GM10248 (cell line): ENCODE data around the gene SLC1A2.

Experiments
- CTCF ChIA-PET: fragments of 300-600 bp; sonication (Branson Sonifier 250); formaldehyde crosslinking; extraction: SDS; loops from one replicate; lab custom pipeline; 2021; ENCODE audit warnings: antibody characterized with exemption; lab: Yijun Ruan, JAX
- POLR2A ChIA-PET: fragments of 350-650 bp; sonication (Branson Sonifier 250); formaldehyde crosslinking; extraction: SDS; loops from one replicate; lab custom pipeline; 2020; ENCODE audit warnings: antibody characterized with exemption; lab: Yijun Ruan, JAX
- DNase-seq: peaks from one replicate; pipeline ENCODE4 v3.0.0; 2012; ENCODE audit errors: extremely low spot score
- CTCF ChIP-seq: IDR thresholded peaks from 2 replicates; pipeline ENCODE4 v1.5.1; 2012; ENCODE audit warnings: mild to moderate bottlenecking, low read depth; ENCODE audit errors: extremely low read depth, missing control alignments, control extremely low read depth

The SLC1A2 gene

DNA sequence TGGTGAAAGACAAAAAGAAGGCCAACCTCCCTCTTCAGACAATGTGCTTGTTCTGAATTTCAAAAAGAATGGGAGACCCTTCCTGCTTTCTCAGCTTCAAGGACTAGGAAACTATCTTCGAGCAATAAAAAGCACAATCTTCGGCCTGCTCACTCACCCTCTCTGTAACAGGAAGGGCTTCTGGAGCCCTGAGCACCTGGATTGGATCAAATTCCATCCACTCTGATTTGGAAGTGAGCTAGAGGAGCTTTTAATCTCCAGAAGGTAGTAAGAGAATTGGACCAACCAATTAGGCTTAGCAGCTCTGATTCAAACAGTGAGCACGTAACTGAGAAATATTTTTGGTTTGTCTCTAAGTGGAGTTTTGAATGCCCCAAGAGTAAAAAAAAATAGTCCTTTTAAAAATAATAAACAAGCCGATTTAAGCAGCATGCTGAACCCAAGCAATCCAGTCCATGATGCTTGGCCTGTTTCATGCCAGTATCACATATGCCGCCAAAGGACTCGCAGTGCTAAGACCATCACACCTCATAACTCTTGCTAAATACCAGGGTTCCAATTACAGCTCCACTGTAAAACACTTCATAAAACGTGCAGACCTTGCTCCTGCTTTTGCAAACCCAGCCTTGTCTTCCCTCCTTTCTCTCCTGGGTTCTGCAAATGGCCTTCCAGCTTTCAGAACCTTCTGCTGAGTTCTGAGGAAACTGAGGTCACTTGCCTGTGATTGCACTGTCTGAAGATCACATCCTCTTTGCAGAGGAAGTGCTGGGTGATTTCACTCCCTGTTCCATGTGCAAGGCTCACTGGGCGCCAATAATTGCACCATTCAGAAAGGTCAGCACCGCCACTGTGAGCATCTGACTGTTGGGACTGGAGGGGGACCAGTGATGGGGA lies 74.4 kb downstream of the SLC1A2 start:
- CTCF ChIA-PET, result interaction anchor here (1.1 to 3.1 kb wide), 4 partner anchors 16 to 47 kb away, joined by 3 to 11 read pairs (median 5); no protein-coding TSS in a partner anchor
- DNase-seq, result peak; percentile 22
- no peak for TF ChIP-seq CTCF
- POLR2A ChIA-PET, result no interaction called here

- CTCF ChIA-PET, result interaction anchor here (1.4 kb wide), 1 partner anchor 13 kb away, joined by 3 read pairs; no protein-coding TSS in a partner anchor
- POLR2A ChIA-PET, result no interaction called here
- no peak for TF ChIP-seq CTCF
- DNase-seq, result no peak
These were observed 76.2 kb downstream of the SLC1A2 start for GRCh38 chr11:35343033-35343598.

- CTCF ChIA-PET, result interaction anchor here (0.6 to 1.5 kb wide), 4 partner anchors 10 to 87 kb away, joined by 3 read pairs; no protein-coding TSS in a partner anchor
- POLR2A ChIA-PET, result no interaction called here
- no peak for DNase-seq
- TF ChIP-seq CTCF, result no peak
These were observed 78.6 kb downstream of the SLC1A2 start for GRCh38 chr11:35340715-35341114.

GRCh38 chr11:35340071-35340470 lies 79.3 kb downstream of the SLC1A2 start:
- ChIA-PET CTCF (interaction anchor here (0.6 to 2.0 kb wide), 8 partner anchors 9 to 415 kb away, joined by 3 to 7 read pairs (median 3); no protein-coding TSS in a partner anchor), POLR2A (no interaction called here)
- TF ChIP-seq CTCF, result no peak
- DNase-seq, result no peak

DNA sequence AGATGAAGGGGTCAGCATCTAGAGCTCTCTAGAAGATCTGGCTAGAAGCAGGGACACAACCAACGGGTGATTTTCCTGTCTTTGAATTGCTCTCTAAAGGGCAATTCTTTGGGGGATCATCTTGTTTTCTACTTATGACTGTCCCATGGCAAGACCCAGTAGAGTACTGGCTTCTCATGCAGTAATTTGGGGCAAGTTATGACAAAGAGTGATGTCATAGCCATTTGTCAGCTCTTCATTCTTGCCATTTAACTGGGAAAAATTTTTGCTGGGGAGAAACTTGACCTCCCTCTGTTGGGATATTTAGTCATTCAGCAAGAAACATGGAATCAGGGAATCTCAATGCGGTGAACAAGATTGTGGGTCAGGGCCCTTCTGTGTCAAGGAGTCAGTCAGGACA lies 80.4 kb downstream of the SLC1A2 start:
- POLR2A ChIA-PET, result no interaction called here
- TF ChIP-seq CTCF, result no peak
- no peak for DNase-seq
- CTCF ChIA-PET, result interaction anchor here (0.8 to 2.0 kb wide), 7 partner anchors 8 to 414 kb away, joined by 3 to 7 read pairs (median 4); no protein-coding TSS in a partner anchor

- POLR2A ChIA-PET, result no interaction called here
- TF ChIP-seq CTCF, result no peak
These were observed 81.4 kb downstream of the SLC1A2 start for GRCh38 chr11:35337914-35338305.

More at GRCh38 chr11:35337914-35338305, 81.4 kb downstream of the SLC1A2 start:
- CTCF ChIA-PET, result interaction anchor here (0.8 to 0.9 kb wide), 3 partner anchors 10 to 413 kb away, joined by 3 to 4 read pairs (median 4); no protein-coding TSS in a partner anchor
- no peak for DNase-seq
